Transverse colon (tissue), 4 donors: ENCODE measurements around the gene EHBP1L1.

ENCODE experiments used
- EP300 ChIP-seq: sonication (generic); formaldehyde crosslinking; IDR thresholded peaks from one replicate; pipeline ENCODE4 v1.6.1; 2017; ENCODE audit warnings: antibody characterized with exemption, low read depth
- POLR2A ChIP-seq: fragments of 450-650 bp; IDR thresholded peaks from one replicate; pipeline ENCODE4 v1.6.1; 2016; ENCODE audit warnings: antibody characterized with exemption, mild to moderate bottlenecking, moderate library complexity
- POLR2AphosphoS5 ChIP-seq, 3 donors: sonication (generic); formaldehyde crosslinking; IDR thresholded peaks; one replicate each; pipeline ENCODE4 v1.6.1; 2016; ENCODE audit warnings: antibody characterized with exemption in 3 of 3
- TF ChIP-seq, protein P1 (sequence below), 5 experiments: fragments of 200-600 bp in 3 of 5; fragments of 450-650 bp in 2 of 5; sonication (generic) in 3 of 5; IDR thresholded peaks; 1 replicate in 2 of 5; 2 replicates in 3 of 5; pipeline ENCODE4 v1.5.1; 2016 to 2017; ENCODE audit warnings: antibody characterized with exemption in 5 of 5, inconsistent platforms in 3 of 5, mild to moderate bottlenecking in 2 of 5, moderate library complexity in 1 of 5

DNA sequence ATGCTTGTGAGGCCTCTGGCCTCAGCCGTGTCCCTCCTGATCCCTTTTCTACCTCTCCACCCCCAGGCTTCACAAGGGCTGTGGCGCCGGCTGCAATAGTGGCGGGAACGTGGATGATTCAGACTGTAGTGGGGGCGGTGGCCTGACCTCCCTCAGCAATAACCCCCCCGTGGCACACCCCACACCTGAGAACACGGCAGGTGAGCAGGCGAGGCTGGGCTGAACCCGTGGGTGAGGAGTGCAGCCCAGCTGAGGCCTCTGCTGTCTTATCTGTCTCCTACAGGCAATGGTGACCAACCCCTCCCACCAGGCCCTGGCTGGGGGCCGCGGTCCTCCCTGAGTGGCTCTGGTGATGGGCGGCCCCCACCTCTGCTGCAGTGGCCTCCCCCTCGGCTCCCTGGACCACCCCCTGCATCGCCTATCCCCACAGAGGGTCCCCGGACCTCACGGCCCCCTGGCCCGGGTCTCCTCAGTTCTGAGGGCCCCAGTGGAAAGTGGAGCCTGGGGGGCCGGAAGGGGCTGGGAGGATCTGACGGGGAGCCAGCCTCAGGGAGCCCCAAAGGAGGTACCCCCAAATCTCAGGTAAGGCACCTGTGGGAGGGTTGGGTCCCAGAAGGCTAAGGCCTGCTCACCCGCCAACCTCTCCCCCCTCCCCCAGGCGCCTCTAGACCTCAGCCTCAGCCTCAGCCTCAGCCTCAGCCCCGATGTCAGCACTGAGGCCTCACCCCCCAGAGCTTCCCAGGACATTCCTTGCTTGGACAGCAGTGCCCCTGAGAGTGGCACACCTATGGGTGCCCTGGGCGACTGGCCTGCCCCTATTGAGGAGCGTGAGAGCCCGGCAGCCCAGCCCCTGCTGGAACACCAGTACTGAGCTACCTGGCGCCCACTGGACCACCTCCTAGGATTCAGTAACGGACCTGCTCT lies 60.5 kb downstream of the EHBP1L1 start:
- TF ChIP-seq, protein P1, sequence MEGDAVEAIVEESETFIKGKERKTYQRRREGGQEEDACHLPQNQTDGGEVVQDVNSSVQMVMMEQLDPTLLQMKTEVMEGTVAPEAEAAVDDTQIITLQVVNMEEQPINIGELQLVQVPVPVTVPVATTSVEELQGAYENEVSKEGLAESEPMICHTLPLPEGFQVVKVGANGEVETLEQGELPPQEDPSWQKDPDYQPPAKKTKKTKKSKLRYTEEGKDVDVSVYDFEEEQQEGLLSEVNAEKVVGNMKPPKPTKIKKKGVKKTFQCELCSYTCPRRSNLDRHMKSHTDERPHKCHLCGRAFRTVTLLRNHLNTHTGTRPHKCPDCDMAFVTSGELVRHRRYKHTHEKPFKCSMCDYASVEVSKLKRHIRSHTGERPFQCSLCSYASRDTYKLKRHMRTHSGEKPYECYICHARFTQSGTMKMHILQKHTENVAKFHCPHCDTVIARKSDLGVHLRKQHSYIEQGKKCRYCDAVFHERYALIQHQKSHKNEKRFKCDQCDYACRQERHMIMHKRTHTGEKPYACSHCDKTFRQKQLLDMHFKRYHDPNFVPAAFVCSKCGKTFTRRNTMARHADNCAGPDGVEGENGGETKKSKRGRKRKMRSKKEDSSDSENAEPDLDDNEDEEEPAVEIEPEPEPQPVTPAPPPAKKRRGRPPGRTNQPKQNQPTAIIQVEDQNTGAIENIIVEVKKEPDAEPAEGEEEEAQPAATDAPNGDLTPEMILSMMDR (IDR thresholded peaks at IDR 0.05) = no peak
- TF ChIP-seq POLR2A = no peak
- no peak for TF ChIP-seq POLR2AphosphoS5 (IDR thresholded peaks at IDR 0.05)
- TF ChIP-seq EP300 = no peak
